Tibial nerve (tissue), 4 donors: Measurements from ENCODE around the gene CNGB1.
A peak's percentile ranks its signal among the peaks of the same experiment; 100 is the strongest.

Experiments
- CTCF ChIP-seq, 5 experiments: fragments of 200-600 bp in 3 of 5; fragments of 450-650 bp in 2 of 5; sonication (generic) in 3 of 5; IDR thresholded peaks; one replicate each; pipeline ENCODE4 v1.5.1; 2016 to 2019; ENCODE audit warnings: antibody characterized with exemption in 5 of 5, mild to moderate bottlenecking in 3 of 5, moderate library complexity in 2 of 5
- EP300 ChIP-seq, 2 donors: sonication (generic); formaldehyde crosslinking; IDR thresholded peaks; one replicate each; pipeline ENCODE4 v1.6.1; 2017; ENCODE audit warnings: antibody characterized with exemption in 2 of 2, mild to moderate bottlenecking in 1 of 2
- POLR2A ChIP-seq, 2 donors: fragments of 450-650 bp; IDR thresholded peaks; one replicate each; pipeline ENCODE4 v1.6.1; 2017; ENCODE audit warnings: antibody characterized with exemption in 2 of 2, mild to moderate bottlenecking in 2 of 2, moderate library complexity in 2 of 2

DNA sequence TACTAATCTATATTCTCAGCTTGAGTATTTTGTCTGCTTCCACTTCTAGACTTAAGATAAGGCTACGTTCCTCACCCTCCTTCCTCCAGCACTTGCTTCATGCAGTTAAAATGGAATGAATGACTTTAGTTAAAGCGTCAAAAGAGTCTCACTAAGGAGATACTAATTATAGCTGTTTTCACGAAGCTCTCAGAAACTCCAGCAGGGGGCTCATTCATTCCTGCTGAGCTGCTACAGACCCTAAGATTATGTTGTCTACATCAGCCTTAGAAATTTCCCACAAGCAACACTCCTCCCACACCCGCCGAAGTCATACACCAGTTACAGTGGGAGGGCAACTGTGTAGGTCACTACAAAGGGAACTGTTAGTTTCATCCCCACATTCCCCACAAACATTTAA lies 111.6 kb downstream of the CNGB1 start:
- TF ChIP-seq CTCF (IDR thresholded peaks at IDR 0.05) (peak in 1 of 5 experiments; percentile 14), EP300 (IDR thresholded peaks at IDR 0.05) (no peak), POLR2A (IDR thresholded peaks at IDR 0.05) (no peak)
